A673 (cell line): Measurements from ENCODE around the gene IFNE.

Experiments used
- CTCF ChIP-seq: fragments of 300-800, 200-600 bp; sonication (generic); conservative IDR thresholded peaks from 2 replicates; pipeline ENCODE4 v1.5.1; 2017; ENCODE audit warnings: low read depth, mild to moderate bottlenecking, antibody characterized with exemption, low read length, moderate library complexity, mixed read lengths
- EZH2 ChIP-seq: fragments of 200-600 bp; sonication (generic); IDR thresholded peaks from 2 replicates; pipeline ENCODE4 v1.6.1; 2017; ENCODE audit warnings: borderline replicate concordance, low read depth, mild to moderate bottlenecking, mixed read lengths, antibody characterized with exemption, low read length; ENCODE audit not compliant: poor library complexity, severe bottlenecking

GRCh38 chr9:21522348-21522747, 40.2 kb upstream of the IFNE start:
- TF ChIP-seq CTCF (no peak), EZH2 (no peak)
